GM18507 (cell line): ENCODE results near the gene URAD.
"Not testable (repeated sequence)": the region's sequence is repeated elsewhere in the genome, so short reads cannot be mapped to it uniquely, and the experiment has no call there.

Source experiments
- DNase-seq: peaks from one replicate; pipeline ENCODE4 v3.0.0; 2011; ENCODE audit warnings: low read depth; ENCODE audit not compliant: insufficient read length; ENCODE audit errors: extremely low spot score
- FAIRE-seq: peaks from 2 replicates; lab custom pipeline; 2011; peaks lifted over from hg19 to GRCh38; lab: Jason Lieb, UNC

URAD gene

DNA sequence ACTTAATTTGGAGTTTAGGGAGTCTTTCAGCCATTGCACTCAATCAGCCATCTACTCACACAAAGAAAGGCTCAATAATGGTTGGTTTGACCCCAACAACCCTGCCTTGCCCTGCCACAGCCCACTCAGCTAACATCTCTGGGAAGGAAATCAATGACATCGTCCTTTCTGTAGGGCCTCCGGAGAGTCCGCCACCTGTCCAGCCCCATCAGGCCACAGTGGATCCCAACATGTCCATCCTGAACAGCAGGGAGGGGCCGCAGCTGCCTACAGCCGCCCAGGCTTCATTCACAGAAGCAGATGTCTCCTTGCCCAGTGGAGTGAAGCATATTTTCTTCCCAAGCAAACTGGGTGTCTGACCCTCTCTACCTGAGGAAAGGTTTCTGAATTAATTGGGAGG lies 15.2 kb downstream of the URAD start:
- DNase-seq: no peak

DNA sequence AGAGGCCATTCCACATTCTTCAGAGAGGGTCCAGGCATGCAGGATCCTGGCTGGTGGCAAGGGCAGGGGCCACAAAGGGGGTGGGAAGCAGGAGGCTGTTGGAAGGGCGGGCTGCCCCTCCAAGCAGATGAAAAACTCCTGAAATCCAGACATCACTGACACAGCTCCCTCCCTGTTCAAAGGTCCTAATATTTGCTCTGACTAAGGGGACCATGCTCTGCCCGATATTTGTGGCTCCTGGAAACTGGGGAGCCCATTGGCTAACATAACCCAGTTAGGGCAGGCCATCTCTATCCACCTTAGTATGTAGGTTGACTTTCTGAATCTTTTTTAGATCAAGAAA lies 16.0 kb downstream of the URAD start:
- FAIRE-seq: no peak
- no peak for DNase-seq

More for the DNA sequence above, 15.2 kb downstream of the URAD start:
- FAIRE-seq: no peak

- FAIRE-seq: no peak
These were observed 16.6 kb downstream of the URAD start for GRCh38 chr13:27971776-27972477.

DNA sequence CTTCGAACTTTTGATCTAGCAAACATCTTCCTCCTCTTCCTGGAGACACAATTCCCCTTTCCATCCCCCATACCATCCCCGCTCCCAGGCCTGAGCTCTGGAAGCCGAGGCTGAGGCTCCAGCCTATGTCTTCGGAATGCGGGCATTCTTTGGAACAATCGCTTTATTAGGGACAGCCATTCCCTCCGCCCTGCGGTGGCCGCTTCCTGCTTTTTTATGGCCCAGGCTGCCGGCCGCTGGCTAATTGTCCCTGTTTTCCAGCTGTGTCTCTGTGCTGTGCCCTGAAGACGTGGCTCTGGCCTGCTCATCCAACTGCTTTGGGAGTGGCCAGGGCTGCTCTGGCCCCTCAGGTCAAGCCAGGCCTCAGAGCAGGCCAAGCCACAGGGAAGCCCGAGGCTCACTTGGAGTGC lies 17.3 kb downstream of the URAD start:
- DNase-seq (no peak), FAIRE-seq (no peak)

More at GRCh38 chr13:27971776-27972477, 16.6 kb downstream of the URAD start:
- no peak for DNase-seq

DNA sequence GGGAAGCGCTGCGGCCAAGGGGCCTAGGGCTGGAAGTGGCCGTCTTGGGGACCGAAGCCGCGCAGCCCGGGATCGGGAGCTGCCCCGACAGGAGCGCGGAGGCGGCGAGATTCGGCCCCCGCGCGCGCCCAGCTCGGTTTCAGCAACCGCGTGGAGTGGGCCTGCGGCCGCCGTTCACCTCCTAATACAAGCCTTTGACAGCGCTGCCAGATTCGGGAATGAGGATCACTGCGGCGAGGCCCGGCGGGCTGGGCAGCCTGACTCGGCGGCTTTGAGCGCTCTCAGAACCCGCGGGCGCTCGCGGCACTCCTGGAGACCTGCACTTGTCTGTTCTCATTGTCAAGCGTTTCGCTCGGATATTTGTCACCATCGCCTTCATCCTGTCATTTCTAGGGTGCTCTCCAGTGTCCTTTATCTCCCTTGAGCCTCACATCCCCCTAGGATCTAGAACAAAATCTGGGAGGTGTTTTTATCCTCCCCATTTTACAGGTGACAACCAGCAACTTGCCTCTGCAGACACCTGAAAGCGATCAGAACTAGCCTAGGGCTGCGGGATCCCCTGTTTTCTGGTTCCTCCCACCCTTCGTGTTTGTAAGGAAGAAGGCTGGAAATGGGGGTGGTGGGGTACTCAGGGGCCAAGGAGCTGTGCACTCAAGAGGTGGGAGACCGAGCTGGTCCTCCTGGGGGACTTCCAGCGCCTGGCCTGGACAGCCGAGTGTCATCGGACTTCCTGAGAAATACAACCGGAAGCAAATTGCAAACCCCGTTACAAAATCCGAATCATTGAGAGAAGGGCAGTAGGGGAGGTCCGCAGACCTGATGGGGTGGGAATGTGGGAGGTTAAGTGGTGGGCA lies 17.9 kb downstream of the URAD start:
- FAIRE-seq (no peak), DNase-seq (no peak)

DNA sequence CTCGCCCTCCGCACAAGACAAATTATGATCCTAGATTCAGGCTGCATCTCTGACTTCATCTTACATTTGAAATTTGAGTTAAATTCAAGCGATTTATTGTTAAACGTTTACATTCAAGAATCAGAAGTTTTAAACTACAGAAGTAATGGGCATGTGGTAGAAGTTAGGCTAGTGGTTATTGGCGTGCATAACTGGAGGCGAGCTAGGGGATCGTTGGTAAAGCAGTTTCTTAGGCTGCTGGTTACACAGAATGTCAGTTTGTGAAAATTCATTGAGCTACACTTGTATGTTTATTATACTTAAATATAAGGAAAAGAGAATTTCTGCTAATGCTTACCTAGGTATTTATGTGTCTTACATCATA lies 18.6 kb downstream of the URAD start:
- DNase-seq (no peak), FAIRE-seq (no peak)

DNA sequence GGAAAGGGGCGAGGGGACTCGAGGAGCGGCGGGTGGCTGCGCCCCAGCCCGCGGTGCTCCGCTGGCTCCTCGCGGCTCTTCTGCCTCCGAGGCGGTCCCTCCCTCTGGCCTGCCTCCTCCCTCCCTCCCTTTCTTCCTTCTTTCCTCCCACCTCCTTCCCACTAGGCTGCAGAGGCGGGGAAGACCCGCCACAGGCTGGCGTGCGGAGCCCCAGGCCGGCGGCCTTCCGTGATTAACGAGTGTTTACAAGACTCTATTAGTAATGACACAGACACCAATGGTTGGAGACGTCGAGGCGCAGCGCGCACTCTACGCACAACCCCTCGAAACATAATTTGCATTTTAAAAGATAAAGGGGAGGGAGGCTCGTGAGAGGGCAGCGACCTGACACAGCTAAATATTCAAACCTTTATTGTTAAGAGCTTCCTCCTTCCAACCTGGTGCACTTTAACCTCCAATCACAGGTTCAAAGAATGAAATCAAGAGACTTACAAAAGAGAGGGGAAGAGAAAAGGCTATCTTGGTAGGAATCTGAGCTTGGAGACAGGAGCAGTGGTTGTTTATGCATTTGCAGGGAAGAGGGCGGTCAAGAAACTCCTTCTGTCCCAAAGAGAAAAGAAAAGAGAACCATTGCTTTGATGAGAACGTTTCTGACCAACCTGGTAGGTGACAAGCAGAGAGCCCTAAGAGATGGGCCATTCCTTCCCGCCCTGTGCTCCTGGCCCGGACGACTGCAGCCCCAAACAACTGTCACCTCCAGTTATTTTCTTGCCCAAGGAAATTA lies 19.2 kb downstream of the URAD start, which contains the start of gene CDX2:
Gene CDX2 (minus strand): TSS at position 234 of the 784 bp plus-strand sequence. CDS start 309 bp downstream, outside the sequence.
- no peak for DNase-seq

DNA sequence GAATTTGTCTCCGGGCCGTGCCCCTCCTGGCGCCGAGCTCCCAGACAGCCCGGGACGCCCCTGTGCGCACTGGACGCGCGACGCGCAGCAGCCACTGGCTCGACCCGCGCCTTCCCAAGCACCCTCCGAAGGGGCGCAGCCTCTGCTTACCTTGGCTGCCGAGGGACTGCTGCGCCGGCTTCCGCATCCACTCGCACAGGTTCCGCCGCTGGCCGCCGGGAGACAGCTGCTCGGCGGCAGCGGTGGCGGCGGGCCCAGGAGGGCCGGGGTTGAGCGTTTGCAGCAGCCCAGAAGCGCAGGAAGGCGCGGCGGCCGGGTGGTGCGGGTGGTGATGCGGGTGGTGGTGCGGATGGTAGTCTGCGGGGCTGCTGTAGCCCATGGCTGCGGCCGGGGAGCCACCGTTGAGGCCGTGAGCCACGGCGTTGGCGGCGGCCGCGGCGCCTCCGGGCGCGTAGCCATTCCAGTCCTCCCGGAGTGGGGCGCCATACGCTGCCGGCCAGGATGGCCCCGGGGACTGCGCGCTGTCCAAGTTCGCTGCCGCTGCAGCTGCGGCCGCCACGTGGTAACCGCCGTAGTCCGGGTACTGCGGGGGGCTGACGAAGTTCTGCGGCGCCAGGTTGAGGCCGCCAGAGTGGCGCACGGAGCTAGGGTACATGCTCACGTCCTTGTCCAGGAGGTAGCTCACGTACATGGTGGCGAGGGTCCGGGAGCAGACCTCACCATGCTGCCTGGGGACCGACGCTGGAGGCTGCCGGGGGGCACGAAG lies 20.0 kb downstream of the URAD start:
- FAIRE-seq (no peak), DNase-seq (no peak)

More for the DNA sequence above, 19.2 kb downstream of the URAD start, which contains the start of gene CDX2:
- FAIRE-seq: no peak

DNA sequence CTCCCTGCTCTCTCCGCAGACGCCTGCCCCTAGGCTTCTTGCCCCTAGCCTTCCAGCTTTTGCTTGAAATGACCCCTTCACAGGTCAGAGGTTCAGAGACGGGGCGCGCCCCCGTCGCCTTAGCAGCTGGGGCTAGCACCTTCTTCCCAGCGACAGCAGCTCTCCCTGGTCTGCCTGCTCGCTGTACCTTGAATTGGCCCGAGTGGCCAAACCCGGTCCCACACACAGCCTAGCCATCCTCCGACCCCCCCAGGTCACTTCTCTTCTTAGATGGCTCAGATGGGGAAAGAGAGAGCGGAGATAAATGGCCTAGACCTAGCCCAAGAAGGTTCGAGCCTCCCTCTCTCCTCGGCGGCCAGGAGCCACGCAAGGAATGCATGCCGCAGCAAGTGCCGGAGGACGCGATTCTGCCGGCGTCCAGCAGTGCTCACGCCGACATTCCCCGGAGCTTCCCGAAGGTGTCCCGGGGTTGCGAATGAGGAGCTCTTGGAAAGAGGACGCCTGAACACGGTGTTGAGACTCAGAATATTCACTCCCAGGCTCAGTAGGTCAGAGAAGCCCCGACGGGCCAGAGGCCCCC lies 20.7 kb downstream of the URAD start:
- DNase-seq: no peak
- FAIRE-seq: no peak

GRCh38 chr13:27967203-27967735 lies 21.2 kb downstream of the URAD start:
- FAIRE-seq (no peak), DNase-seq (no peak)

- FAIRE-seq (no peak), DNase-seq (no peak)
These were observed 21.8 kb downstream of the URAD start for GRCh38 chr13:27966641-27967202.

DNA sequence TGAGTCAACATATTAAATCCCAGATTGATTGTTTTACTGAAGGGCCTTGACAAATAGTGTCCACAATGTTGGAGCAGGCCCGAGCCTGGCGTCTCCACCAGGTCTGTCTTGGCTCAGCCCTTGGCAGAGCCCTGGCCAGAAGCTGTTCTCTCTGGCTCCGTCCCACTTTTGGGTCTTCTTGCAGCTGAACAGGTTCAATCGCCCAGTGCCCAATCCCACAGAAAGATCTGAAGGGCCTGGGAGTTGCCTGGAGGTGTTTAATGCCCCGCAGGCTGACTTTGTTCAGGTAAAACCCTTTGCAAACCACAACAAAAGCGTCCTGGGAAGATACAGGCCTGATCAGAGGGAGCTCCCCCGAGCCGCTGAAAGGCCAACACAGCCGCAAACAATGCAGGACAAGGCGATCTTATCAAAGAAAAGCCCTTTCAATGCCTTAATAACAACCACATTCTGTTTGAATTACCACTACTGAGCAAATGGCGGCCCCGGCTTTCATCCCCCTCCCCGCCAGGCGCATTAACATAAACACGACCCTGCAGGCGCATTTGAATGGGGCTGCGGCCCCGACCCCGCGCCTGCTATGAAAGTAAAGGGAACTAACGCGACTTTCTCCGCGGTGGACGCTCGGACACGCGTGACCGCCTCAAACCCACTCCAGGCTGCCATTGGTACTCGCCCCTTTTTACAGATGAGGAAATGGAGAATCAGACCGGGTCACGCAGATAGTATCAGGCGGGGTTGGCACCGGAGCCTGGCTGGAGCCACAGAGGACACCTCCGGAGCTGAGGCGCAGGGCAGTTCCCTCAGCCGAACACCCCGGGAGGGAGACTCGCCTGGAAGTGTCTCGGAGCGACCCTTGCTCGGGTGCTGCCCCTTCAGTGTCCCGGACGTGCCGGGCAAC lies 22.5 kb downstream of the URAD start:
- DNase-seq (no peak), FAIRE-seq (no peak)

DNA sequence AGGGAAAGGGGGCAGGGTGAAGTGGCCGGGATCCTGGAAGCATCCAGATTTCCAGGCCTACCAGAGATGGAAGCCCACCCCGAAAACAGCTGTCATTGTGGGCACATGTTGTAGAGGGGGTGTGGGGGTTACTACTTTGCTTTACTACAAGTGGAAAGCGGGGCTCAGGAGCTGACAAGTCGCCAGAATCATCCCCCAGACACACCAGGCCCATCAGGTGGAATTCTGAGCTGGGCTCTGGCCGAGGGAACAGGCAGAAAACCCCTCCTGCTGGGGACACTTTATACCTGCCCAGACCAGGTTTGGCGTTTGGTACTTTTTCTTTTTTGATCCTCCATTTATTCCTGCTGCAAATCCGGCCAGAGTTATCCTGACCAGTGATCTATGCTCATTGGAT lies 23.2 kb downstream of the URAD start:
- DNase-seq (no peak), FAIRE-seq (no peak)

- FAIRE-seq (no peak), DNase-seq (no peak)
These were observed 23.7 kb downstream of the URAD start for GRCh38 chr13:27964741-27965323.

GRCh38 chr13:27964206-27964605 lies 24.3 kb downstream of the URAD start:
- not testable (repeated sequence) for DNase-seq, FAIRE-seq

GRCh38 chr13:27963491-27963890 lies 25.0 kb downstream of the URAD start:
- DNase-seq: no peak
- FAIRE-seq: no peak

GRCh38 chr13:27962982-27963381 lies 25.5 kb downstream of the URAD start:
- DNase-seq (no peak), FAIRE-seq (no peak)
